GM21381 (cell line): ENCODE results near the gene TXN.
"Not testable (repeated sequence)": the region's sequence is repeated elsewhere in the genome, so short reads cannot be mapped to it uniquely, and the experiment has no call there.

Source experiments
- ATAC-seq: cut with Tn5 transposase; IDR thresholded peaks from one replicate; pipeline ENCODE4 v1.9.1; 2021; ENCODE audit warnings: mild to moderate bottlenecking, moderate library complexity; ENCODE audit not compliant: unreplicated experiment

Gene TXN

GRCh38 chr9:110213413-110214044 lies 42.8 kb downstream of the TXN start:
- ATAC-seq, result no peak

DNA sequence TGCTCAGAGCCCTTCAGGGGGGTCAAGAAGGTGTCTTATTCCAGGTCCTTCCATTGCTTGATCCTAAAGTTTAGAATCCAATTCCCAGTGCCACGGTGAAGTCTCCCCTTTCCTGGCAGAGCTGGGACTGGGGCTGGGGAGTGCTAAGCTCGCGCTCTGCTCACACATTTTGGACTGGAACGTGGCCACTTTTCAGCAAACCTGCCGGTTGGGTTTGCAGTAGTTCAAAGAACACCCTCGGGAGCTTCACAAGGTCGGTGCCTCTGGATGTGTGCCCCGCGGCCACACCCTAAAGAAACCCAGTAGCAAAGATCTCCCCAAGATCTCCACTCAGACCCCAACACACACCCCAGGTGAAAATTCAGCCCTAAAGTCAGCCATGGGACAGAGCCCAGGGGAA lies 48.3 kb downstream of the TXN start, which contains the start of gene C9orf152:
Gene C9orf152 (minus strand): TSS at position 129 of the 400 bp plus-strand sequence. CDS start 580 bp downstream, outside the sequence.
- no peak for ATAC-seq

DNA sequence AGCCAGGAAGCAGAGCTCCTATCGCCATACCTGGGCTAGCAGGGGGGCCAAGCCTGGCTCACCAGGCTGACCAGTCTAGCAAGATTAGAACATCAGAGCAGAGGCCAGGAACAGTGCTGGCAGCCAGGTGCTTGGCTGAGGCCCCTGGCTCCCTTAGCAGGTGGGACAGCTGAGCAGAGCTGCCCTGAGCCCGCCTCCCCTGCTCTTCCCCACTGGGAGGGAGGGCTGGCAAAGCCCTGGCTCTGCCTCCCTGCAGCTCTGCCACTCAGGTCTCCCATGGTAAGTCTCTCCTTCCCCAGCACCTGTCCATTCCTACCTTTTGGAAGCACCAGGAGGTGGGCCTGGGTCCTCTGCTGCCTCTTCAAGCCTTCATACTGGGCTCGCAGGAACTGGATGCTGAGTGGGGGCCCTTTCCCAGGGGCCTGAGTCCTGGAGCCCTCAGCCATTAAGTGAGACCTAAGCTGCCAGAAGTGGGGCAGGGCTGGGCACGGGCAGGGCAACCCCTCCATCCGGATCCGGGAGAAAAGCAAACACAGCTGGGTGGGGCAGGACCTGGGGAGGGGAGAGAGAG lies 49.2 kb downstream of the TXN start:
- ATAC-seq, result no peak

DNA sequence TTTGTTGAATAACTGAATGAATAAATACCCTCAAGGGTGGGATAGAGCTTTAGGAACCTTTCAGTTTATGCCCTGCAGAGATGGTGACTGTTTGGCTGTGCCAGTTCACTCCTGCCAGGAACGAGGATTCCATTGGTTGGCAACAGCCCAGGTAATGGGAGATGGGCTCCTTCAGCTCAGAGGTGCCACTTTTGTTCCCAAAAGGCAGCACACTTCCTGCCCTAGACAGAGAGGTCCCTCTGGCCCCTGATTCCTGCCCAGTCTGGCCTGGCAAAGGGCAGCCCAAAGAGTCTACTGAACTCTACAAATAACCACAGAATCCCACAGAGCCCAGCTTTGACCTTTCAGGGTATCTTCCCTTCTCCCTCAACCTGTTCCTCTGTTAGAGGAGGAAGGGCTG lies 49.9 kb downstream of the TXN start:
- no peak for ATAC-seq

DNA sequence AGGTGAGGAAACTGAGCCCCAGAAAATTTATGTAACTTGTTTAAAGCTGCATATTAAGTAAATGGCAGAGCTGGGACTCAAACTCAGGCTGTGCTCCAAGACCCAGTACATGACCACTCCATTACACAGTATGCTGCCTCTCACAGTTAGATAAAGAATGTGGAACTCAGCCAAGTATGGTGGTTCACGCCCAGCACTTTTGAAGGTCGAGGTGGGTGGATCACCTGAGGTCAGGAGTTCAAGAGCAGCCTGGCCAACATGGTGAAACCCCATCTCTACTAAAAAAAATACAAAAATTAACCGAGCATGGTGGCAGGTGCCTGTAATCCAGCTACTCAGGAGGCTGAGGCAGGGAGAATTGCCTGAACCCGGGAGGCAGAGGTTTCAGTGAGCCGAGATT lies 50.7 kb downstream of the TXN start:
- ATAC-seq, result not testable (repeated sequence)

DNA sequence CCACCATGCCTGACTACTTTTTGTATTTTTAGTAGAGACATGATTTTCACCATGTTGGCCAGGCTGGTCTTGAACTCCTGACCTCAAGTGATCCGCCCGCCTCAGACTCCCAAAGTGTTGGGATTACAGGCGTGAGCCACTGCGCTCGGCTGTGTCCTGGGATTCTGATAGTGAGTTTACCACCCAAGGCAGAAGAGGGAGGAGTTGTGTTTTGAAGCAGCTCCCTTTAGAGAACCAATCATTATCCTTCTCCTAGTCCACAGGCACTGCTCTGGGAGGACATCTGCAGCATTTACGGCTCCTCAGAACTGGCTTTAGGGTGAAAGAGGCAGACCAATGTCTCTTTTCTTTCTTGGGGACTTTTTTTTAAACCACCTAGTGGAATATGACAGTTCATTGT lies 54.1 kb downstream of the TXN start:
- no peak for ATAC-seq

DNA sequence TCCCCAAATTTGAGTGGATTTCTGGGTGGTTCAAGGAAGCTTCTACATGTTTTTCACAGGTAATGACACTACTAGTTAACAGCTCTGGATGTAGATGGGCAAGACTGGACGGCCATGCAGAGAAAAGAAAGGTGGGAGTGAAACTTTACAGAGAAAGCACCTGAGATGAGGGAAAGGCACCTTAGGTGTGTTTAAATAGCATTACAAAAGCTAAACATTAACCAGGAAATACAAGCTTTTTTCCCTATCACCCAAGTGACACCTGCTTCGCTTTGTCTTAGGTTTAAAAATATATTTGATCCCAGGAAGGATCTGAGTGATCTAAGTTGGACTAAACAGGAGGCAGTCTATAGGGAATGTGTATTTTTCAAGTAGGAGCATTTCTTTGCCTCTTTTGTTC lies 56.7 kb downstream of the TXN start:
- no peak for ATAC-seq

DNA sequence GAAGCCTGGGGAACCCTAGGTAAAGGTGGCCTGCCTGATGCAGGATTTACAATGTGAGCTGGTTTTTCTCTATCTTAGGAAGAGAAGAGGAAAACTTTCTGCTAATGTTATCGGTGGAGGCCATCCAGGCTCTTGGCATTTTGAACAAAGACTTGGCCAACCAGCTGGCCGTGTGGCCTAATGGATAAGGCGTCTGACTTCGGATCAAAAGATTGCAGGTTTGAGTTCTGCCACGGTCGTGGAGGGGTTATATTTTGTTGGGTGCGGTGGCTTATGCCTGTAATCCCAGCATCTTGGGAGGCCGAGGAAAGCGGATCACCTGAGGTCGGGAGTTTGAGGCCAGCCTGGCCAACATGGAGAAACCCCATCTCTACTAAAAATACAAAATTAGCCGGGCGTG lies 58.0 kb downstream of the TXN start:
- ATAC-seq, result no peak

DNA sequence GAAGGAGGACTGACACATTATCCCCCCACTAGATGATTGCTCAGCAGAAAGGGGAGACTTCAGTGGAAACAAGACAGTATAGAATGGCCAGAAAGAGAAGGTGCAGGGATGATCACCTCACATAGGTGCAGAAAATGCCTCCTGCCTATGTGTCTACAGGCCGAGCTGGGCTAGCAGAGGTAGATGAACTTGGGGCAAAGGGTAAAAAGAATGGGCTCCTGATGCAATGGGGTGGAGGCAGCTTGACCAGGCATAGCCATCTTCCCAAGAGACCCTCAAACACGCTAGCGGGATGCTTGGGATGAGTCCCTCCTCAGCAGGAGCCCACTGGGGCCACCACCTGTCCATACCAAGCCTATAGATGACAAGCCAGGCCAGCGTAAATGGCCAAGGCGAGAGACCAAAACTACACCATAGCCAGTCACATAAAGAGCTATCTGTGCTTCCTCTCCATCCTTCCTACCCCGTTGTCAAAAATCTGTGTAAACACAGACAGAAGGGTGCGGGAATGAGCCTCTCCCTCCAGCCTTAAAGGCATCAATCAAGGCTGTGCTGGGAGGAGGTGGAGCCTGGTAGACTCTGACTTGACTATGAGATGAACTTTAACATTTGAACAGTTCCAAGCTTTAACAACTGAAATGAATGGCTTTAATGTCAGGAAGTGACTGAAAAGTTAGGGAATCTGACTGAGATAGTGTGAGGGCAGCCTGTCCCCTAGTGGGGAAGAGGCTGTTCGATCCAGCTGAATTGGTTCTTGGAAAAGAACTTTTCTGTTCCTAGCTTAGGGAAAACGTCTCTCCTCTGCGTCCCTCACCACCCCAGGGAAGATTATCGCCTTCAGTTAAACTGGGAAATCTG lies 58.7 kb downstream of the TXN start:
- ATAC-seq, result no peak

GRCh38 chr9:110196084-110196499 lies 60.2 kb downstream of the TXN start:
- ATAC-seq, result not testable (repeated sequence)
